ENCODE measurements around the gene CRTAP. TPM values are rescaled to one million over a fixed set of nuclear protein-coding genes. Genes with fewer than 3 reads are reported as not detected.
"Not testable (repeated sequence)": the region's sequence is repeated elsewhere in the genome, so short reads cannot be mapped to it uniquely, and the experiment has no call there.

The CRTAP gene
- total RNA-seq, 2 experiments from 2014 or later = 36.0 to 39.4 TPM

DNA sequence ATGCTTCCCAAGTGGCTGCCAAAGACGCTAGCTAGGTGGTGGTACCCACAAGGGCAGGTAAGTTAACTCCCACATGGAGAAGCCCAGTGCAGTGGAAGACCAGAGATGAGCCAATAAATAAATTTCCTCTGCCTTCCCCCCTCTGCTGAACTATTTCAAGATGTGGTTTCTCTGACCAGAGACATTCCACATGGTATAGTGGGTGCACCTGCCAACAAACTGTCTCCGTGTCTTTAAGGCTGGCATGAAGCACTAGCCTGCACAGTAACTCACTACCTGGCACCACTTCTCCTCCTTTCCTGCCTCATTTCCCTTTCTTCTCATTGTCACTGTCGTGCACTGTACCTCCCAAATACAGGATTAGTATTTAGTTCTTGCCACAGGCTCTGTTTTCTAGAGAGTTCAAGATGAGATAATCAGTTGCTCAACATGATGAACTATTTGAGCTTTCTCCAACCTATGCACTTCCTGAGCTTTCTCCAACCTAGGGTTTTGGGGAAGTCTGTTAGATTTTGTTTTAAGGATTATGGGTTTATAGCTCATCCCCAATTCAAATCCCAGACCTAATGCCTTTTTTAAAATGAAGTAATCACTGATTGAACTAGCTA is 8.4 kb upstream of the CRTAP start:
- Mint-ChIP-seq H3K36me3 (no peaks in the 10 kb centered on the region), H3K9me3 (no peaks in the 10 kb centered on the region), H3K27ac (no peak overlapping the region), H3K4me1 (no peaks in the 10 kb centered on the region), H3K27me3 (peaks cover 6% of the 10 kb centered on the region), H3K4me3 (no peak overlapping the region)
- DNase-seq (no peak), ATAC-seq (ENCODE audit: low read depth) (no peak)
- POLR2A ChIA-PET = interaction anchor here (1.2 kb wide), 1 partner anchor 8 kb away, joined by 3 read pairs; the partner anchor contains the start of gene CRTAP

DNA sequence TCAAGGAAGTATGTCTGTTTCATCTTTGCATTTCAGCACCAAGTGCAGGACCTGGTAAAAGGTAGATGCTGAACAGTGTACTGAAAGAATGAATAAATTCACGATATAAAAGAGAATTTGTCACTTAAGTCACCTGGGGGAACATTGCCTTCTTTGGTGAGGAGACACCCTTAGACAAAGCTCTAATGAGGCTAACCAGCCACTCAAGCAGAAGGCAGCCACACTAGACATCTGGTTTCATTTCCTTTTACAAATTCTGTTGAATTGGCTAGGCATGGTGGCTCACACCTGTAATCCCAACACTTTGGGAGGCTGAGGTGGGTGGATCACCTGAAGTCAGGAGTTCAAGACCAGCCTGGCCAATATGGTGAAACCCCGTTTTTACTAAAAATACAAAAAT is 7.0 kb upstream of the CRTAP start:
- ATAC-seq (ENCODE audit: low read depth); H3K4me3 Mint-ChIP-seq; H3K36me3 Mint-ChIP-seq; POLR2A ChIA-PET; H3K4me1 Mint-ChIP-seq; H3K9me3 Mint-ChIP-seq; H3K27ac Mint-ChIP-seq; DNase-seq; H3K27me3 Mint-ChIP-seq: not testable (repeated sequence)

- Mint-ChIP-seq H3K27ac (no peak overlapping the region), H3K36me3 (no peaks in the 10 kb centered on the region), H3K4me1 (peaks cover 9% of the 10 kb centered on the region), H3K4me3 (no peak overlapping the region), H3K27me3 (peaks cover 2% of the 10 kb centered on the region), H3K9me3 (no peaks in the 10 kb centered on the region)
- no peak for ATAC-seq (ENCODE audit: low read depth)
- POLR2A ChIA-PET = interaction anchor here (0.7 kb wide), 1 partner anchor 127 kb away, joined by 4 read pairs; no protein-coding TSS in a partner anchor
- DNase-seq = no peak
Measured at GRCh38 chr3:33111581-33111980, 2.2 kb upstream of the CRTAP start.

GRCh38 chr3:33114622-33115023 is 809 bp downstream of the CRTAP start:
- Mint-ChIP-seq H3K36me3 (no peaks in the 10 kb centered on the region), H3K27ac (peak overlapping the region; percentile 64), H3K4me1 (peaks cover 12% of the 10 kb centered on the region), H3K27me3 (peaks cover 2% of the 10 kb centered on the region), H3K9me3 (no peaks in the 10 kb centered on the region), H3K4me3 (peak overlapping the region; percentile 84)
- POLR2A ChIA-PET = interaction anchor here (1.0 kb wide), 1 partner anchor 17 kb away, joined by 6 read pairs; the partner anchor contains the start of genes GLB1 and TMPPE
- DNase-seq = no peak
- ATAC-seq (ENCODE audit: low read depth) = no peak

DNA sequence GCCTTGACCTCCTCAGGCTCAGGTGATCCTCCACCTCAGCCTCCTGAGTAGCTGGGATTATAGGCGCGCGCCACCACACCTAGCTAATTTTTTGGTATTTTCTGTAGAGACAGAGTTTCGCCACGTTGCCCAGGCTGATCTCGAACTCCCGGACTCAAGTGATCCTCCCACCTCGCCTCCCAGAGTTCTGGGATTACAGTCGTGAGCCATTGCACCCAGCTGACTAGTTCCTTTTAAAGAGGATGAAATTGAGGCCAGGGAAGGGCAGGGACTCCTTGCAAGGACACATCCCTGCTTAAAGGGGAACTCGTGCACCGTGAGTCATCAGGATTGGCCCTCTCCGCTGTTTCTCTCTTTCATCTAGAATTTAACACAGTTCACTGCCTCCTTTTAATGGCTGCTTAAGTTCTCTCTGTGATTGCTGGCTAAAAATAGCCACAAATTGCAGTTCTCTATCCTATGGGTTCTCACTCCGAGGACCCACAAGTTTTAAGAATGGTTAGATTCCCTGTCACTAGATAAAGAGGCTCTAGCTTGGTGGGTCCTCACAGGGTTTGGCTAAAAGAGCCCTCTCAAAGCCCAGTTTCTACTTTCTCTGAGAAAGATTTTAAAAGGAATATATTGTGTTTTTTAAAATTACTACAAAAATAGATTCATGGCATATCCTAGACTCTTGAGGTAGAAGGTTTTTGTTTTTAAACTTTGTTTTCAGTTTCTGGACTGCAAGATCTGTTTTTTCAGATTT is 1.4 kb downstream of the CRTAP start:
- POLR2A ChIA-PET = no interaction called here
- no peak for ATAC-seq (ENCODE audit: low read depth)
- no peaks in the 10 kb centered on the region for H3K9me3 Mint-ChIP-seq
- H3K27ac Mint-ChIP-seq = no peak overlapping the region
- peaks cover 12% of the 10 kb centered on the region for H3K4me1 Mint-ChIP-seq
- no peak for DNase-seq
- H3K36me3 Mint-ChIP-seq = no peaks in the 10 kb centered on the region
- no peaks in the 10 kb centered on the region for H3K27me3 Mint-ChIP-seq
- H3K4me3 Mint-ChIP-seq = peak overlapping the region; percentile 33

- Mint-ChIP-seq H3K9me3 (no peaks in the 10 kb centered on the region), H3K4me3 (no peak overlapping the region), H3K4me1 (peaks cover 12% of the 10 kb centered on the region), H3K27ac (no peak overlapping the region), H3K36me3 (peaks cover 1% of the 10 kb centered on the region), H3K27me3 (no peaks in the 10 kb centered on the region)
- POLR2A ChIA-PET = no interaction called here
- DNase-seq = no peak
- no peak for ATAC-seq (ENCODE audit: low read depth)
Measured at GRCh38 chr3:33117461-33117860, 3.6 kb downstream of the CRTAP start.

GRCh38 chr3:33119891-33120290 is 6.1 kb downstream of the CRTAP start:
- H3K27ac Mint-ChIP-seq = no peak overlapping the region
- POLR2A ChIA-PET = no interaction called here
- no peaks in the 10 kb centered on the region for H3K27me3 Mint-ChIP-seq
- peaks cover 3% of the 10 kb centered on the region for H3K36me3 Mint-ChIP-seq
- no peaks in the 10 kb centered on the region for H3K9me3 Mint-ChIP-seq
- no peak overlapping the region for H3K4me3 Mint-ChIP-seq
- ATAC-seq (ENCODE audit: low read depth) = no peak
- no peak for DNase-seq
- peaks cover 3% of the 10 kb centered on the region for H3K4me1 Mint-ChIP-seq

GRCh38 chr3:33122991-33123390 is 9.2 kb downstream of the CRTAP start:
- no peaks in the 10 kb centered on the region for H3K9me3 Mint-ChIP-seq
- POLR2A ChIA-PET = interaction anchor here (0.5 to 0.7 kb wide), 2 partner anchors 103 to 204 kb away, joined by 4 to 5 read pairs; no protein-coding TSS in a partner anchor

DNA sequence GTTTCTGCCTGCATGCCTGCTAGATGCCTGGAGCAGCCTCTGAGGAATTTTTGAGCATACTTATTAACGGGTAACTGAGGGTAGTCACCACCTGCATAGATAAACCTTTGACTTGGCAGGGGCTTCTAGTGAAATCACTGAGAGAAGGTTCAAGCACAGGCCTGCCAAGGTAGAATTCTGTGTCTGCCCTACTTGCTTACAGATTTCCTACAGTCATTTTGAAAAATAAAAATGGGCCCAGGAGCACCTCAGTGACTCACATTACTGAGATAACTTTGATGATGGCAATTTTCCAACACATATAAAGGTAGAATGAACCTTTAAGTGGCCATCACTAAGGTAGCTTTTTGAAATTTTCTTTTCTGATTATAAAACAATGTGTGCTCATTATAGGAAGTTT is 10.8 kb downstream of the CRTAP start:
- H3K4me1 Mint-ChIP-seq = peaks cover under 1% of the 10 kb centered on the region
- no peak for DNase-seq
- H3K4me3 Mint-ChIP-seq = no peak overlapping the region
- no peak overlapping the region for H3K27ac Mint-ChIP-seq
- no peaks in the 10 kb centered on the region for H3K27me3 Mint-ChIP-seq
- POLR2A ChIA-PET = no interaction called here
- no peaks in the 10 kb centered on the region for H3K9me3 Mint-ChIP-seq
- no peak for ATAC-seq (ENCODE audit: low read depth)
- H3K36me3 Mint-ChIP-seq = peaks cover 3% of the 10 kb centered on the region

More at GRCh38 chr3:33122991-33123390, 9.2 kb downstream of the CRTAP start:
- DNase-seq (no peak), ATAC-seq (ENCODE audit: low read depth) (no peak)
- Mint-ChIP-seq H3K4me3 (no peak overlapping the region), H3K27me3 (no peaks in the 10 kb centered on the region), H3K4me1 (peaks cover 3% of the 10 kb centered on the region), H3K27ac (no peak overlapping the region), H3K36me3 (peaks cover 3% of the 10 kb centered on the region)

GRCh38 chr3:33125840-33126239 is 12.0 kb downstream of the CRTAP start:
- Mint-ChIP-seq H3K36me3 (peaks cover 1% of the 10 kb centered on the region), H3K9me3 (no peaks in the 10 kb centered on the region), H3K27ac (no peak overlapping the region), H3K4me1 (no peaks in the 10 kb centered on the region), H3K27me3 (no peaks in the 10 kb centered on the region), H3K4me3 (no peak overlapping the region)
- DNase-seq = no peak
- POLR2A ChIA-PET = no interaction called here
- ATAC-seq (ENCODE audit: low read depth) = no peak

DNA sequence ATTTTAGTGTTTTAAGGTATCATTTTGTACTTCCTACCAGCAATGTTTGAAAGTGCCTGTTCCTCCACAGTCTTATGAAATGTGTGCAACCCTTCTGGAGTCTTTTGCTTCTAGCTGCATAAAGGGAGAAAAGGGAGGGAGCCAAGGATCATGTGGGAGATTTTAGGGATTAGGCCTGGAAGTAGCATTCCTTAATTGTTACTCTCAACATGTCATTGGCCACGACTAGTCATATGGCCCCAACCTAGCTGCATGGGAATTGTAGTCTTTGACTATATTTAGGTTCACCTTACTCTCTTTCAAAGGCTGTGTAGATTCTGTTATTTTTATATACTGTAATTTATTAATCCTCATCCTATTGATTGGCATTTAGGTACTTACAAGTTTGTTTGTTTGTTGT is 14.9 kb downstream of the CRTAP start:
- peaks cover 2% of the 10 kb centered on the region for H3K4me1 Mint-ChIP-seq
- H3K27me3 Mint-ChIP-seq = no peaks in the 10 kb centered on the region
- no peak for ATAC-seq (ENCODE audit: low read depth)
- H3K9me3 Mint-ChIP-seq = no peaks in the 10 kb centered on the region
- H3K4me3 Mint-ChIP-seq = no peak overlapping the region
- peaks cover 1% of the 10 kb centered on the region for H3K36me3 Mint-ChIP-seq
- no peak overlapping the region for H3K27ac Mint-ChIP-seq
- POLR2A ChIA-PET = no interaction called here
- no peak for DNase-seq

- Mint-ChIP-seq H3K9me3 (no peaks in the 10 kb centered on the region), H3K4me3 (no peak overlapping the region), H3K4me1 (peaks cover 8% of the 10 kb centered on the region), H3K36me3 (no peaks in the 10 kb centered on the region), H3K27ac (no peak overlapping the region), H3K27me3 (no peaks in the 10 kb centered on the region)
- no peak for DNase-seq
- no peak for ATAC-seq (ENCODE audit: low read depth)
- POLR2A ChIA-PET = no interaction called here
Measured at GRCh38 chr3:33130144-33130543, 16.3 kb downstream of the CRTAP start.

- DNase-seq (no peak), ATAC-seq (ENCODE audit: low read depth) (peak; percentile 59)
- H3K27ac Mint-ChIP-seq = no peak overlapping the region
- H3K27me3 Mint-ChIP-seq = no peaks in the 10 kb centered on the region
- H3K4me3 Mint-ChIP-seq = no peak overlapping the region
- H3K4me1 Mint-ChIP-seq = peaks cover 10% of the 10 kb centered on the region
- peaks cover 5% of the 10 kb centered on the region for H3K36me3 Mint-ChIP-seq
- H3K9me3 Mint-ChIP-seq = no peaks in the 10 kb centered on the region
- POLR2A ChIA-PET = interaction anchor here (0.5 to 1.9 kb wide), 2 partner anchors 20 to 241 kb away, joined by 3 to 9 read pairs; no protein-coding TSS in a partner anchor
Measured at GRCh38 chr3:33131331-33132018, 17.7 kb downstream of the CRTAP start.

Data from activated naive CD8-positive, alpha-beta T cell treated with anti-CD3 and anti-CD28 coated beads, Interleukin-2, amount 10 ng/mL, durations not matched to agents 7 days and 5 days (primary cell).